HEK293T (cell line): ENCODE data around the gene PLB1.

Experiments used
- ELF4 ChIP-seq: fragments of 450-650 bp; IDR thresholded peaks from 2 replicates; pipeline ENCODE4 v1.6.1; 2017; ENCODE audit warnings: antibody characterized with exemption
- FOXA1 ChIP-seq: fragments of 450-650 bp; IDR thresholded peaks from 2 replicates; pipeline ENCODE4 v1.6.1; 2016; ENCODE audit warnings: mild to moderate bottlenecking
- FOXM1 ChIP-seq: fragments of 450-650 bp; IDR thresholded peaks from 2 replicates; pipeline ENCODE4 v1.6.1; 2017; ENCODE audit warnings: mild to moderate bottlenecking, borderline replicate concordance
- L3MBTL2 ChIP-seq: fragments of 450-650 bp; conservative IDR thresholded peaks from 2 replicates; pipeline ENCODE4 v1.6.1; 2016; ENCODE audit warnings: mild to moderate bottlenecking
- LEF1 ChIP-seq: fragments of 450-650 bp; IDR thresholded peaks from 2 replicates; pipeline ENCODE4 v1.6.1; 2017; ENCODE audit warnings: mild to moderate bottlenecking, borderline replicate concordance
- NFRKB ChIP-seq: fragments of 450-650 bp; IDR thresholded peaks from 2 replicates; pipeline ENCODE4 v1.6.1; 2016; ENCODE audit warnings: mild to moderate bottlenecking, moderate library complexity
- SP1 ChIP-seq: fragments of 450-650 bp; IDR thresholded peaks from 2 replicates; pipeline ENCODE4 v1.6.1; 2017
- SUZ12 ChIP-seq: fragments of 450-650 bp; IDR thresholded peaks from 2 replicates; pipeline ENCODE4 v1.6.1; 2016; ENCODE audit warnings: mild to moderate bottlenecking
- TARDBP ChIP-seq: fragments of 450-650 bp; IDR thresholded peaks from 2 replicates; pipeline ENCODE4 v1.6.1; 2016
- ZNF384 ChIP-seq: fragments of 450-650 bp; IDR thresholded peaks from 2 replicates; pipeline ENCODE4 v1.6.1; 2016

DNA sequence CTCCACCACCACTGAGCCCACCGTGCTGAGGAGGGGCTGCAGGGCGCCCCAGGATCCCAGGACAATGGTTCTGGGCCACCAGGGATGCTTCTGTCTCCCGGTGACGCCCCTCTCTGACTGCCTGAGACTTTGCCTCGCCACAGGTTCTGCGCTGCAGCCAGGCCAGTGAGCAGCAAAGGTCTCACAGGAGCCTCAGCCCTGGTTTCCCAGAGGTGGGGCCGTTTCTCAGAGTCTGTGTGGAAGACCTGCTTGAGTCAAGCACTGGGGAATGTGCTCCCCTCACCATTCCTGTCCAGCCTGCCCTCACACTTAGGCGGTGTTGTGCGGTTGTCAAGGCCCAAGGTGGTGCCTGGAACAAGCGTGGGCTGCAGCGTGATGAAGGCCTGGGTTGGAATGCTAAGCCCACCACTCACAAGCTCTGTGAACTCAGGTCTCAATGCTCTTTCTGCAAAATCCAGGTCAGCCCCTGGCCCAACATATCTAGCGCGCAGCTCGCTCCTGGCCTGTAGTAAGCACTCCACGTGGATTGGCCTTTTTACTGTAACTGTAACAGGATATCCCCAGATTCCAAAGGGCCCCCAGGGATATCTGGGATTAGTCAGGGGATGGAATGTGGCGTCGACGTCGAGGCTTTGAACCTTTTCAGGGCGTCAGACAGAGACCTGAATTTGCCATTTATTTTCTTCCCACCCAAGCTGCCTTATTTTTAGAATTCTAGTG is 47.6 kb downstream of the PLB1 start:
- TF ChIP-seq TARDBP = no peak
- TF ChIP-seq ZNF384 = no peak
- no peak for TF ChIP-seq SUZ12
- TF ChIP-seq ELF4 = no peak
- no peak for TF ChIP-seq SP1
- no peak for TF ChIP-seq FOXA1
- TF ChIP-seq NFRKB = no peak
- TF ChIP-seq FOXM1 = no peak
- no peak for TF ChIP-seq LEF1
- no peak for TF ChIP-seq L3MBTL2
